ENCODE measurements around the gene C2orf78.

The C2orf78 gene

DNA sequence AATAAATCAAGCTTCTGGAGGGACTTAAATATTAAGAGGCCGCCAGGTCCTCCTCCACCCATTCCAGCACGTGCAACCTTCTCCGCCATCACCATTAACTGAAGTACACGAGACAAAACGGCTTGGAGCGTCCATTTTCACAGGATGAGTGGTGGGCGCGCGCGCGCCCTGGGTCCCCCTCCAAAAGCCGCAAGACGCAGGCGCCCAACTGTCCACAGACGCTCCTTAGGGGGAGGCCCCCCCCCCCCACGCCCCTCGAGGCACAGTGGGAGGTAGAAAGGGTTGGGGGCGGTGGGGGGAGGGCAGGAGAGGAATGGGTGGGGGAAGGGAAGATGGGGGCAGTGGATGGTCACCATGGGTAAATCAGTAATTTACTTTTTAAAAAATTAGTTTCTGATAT is 34.3 kb downstream of the C2orf78 start:
- Histone ChIP-seq H3K27ac (ENCODE audit: poor library complexity, severe bottlenecking) (no peak overlapping the region), H3K36me3 (ENCODE audit: low read depth) (no peaks in the 10 kb centered on the region), H3K4me1 (ENCODE audit: insufficient read depth, poor library complexity, severe bottlenecking) (no peaks in the 10 kb centered on the region), H3K4me3 (ENCODE audit: severe bottlenecking) (no peak overlapping the region), H3K27me3 (ENCODE audit: insufficient read depth, poor library complexity, severe bottlenecking) (no peaks in the 10 kb centered on the region), H3K9me3 (ENCODE audit: severe bottlenecking) (no peaks in the 10 kb centered on the region)
- DNase-seq (ENCODE audit: low spot score) = no peak
- TF ChIP-seq, protein P1, sequence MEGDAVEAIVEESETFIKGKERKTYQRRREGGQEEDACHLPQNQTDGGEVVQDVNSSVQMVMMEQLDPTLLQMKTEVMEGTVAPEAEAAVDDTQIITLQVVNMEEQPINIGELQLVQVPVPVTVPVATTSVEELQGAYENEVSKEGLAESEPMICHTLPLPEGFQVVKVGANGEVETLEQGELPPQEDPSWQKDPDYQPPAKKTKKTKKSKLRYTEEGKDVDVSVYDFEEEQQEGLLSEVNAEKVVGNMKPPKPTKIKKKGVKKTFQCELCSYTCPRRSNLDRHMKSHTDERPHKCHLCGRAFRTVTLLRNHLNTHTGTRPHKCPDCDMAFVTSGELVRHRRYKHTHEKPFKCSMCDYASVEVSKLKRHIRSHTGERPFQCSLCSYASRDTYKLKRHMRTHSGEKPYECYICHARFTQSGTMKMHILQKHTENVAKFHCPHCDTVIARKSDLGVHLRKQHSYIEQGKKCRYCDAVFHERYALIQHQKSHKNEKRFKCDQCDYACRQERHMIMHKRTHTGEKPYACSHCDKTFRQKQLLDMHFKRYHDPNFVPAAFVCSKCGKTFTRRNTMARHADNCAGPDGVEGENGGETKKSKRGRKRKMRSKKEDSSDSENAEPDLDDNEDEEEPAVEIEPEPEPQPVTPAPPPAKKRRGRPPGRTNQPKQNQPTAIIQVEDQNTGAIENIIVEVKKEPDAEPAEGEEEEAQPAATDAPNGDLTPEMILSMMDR (IDR thresholded peaks at IDR 0.05; ENCODE audit: poor library complexity, severe bottlenecking) = no peak
- no peak for ATAC-seq (ENCODE audit: low read depth)

DNA sequence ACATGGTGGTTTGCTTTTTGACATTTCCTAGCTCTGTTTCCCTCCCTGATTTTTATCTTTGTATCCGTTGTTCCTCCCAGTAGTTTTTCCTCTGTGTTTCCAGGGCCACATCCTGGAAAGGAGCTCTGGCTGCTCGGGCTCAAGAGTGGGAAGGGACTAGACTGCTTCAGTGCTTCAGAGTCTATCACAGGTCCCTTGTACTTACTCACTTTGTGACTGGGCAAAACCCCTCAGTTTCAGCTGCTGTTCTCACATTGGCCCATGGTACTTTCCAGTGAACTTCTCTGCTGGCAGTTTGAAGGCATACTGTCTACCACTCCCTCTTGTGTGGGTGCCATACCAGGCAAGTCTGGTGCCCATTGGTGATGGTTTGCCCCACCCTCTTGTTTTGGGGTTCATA is 37.2 kb downstream of the C2orf78 start:
- ATAC-seq (ENCODE audit: low read depth) = no peak
- H3K4me3 ChIP-seq (ENCODE audit: severe bottlenecking) = no peak overlapping the region
- no peak overlapping the region for H3K27ac ChIP-seq (ENCODE audit: poor library complexity, severe bottlenecking)

DNA sequence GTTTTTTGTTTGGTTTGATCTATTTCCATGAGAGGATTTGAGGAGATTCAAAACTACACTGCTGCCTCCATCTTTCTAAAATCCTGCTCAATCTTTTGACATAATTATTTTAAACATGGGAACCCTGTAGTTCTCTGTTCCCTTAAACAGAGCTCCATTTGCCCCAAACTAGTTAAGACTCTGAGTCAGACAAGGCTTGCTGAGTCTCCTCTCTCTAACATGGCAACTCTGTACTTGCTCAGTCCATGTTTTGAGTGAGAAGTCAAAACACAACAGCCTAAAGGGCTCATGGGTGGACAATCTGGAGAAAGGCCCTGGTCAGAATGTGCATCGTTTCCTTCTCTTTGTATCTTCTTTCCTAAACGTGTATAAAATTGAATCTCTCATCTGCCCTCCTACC is 37.7 kb downstream of the C2orf78 start:
- H3K36me3 ChIP-seq (ENCODE audit: low read depth) = no peaks in the 10 kb centered on the region
- DNase-seq (ENCODE audit: low spot score) = no peak

More for the DNA sequence above, 37.2 kb downstream of the C2orf78 start:
- H3K36me3 ChIP-seq (ENCODE audit: low read depth) = no peaks in the 10 kb centered on the region
- TF ChIP-seq, protein P1 (IDR thresholded peaks at IDR 0.05; ENCODE audit: poor library complexity, severe bottlenecking) = no peak
- no peaks in the 10 kb centered on the region for H3K9me3 ChIP-seq (ENCODE audit: severe bottlenecking)
- no peaks in the 10 kb centered on the region for H3K4me1 ChIP-seq (ENCODE audit: insufficient read depth, poor library complexity, severe bottlenecking)
- DNase-seq (ENCODE audit: low spot score) = no peak
- H3K27me3 ChIP-seq (ENCODE audit: insufficient read depth, poor library complexity, severe bottlenecking) = no peaks in the 10 kb centered on the region

DNA sequence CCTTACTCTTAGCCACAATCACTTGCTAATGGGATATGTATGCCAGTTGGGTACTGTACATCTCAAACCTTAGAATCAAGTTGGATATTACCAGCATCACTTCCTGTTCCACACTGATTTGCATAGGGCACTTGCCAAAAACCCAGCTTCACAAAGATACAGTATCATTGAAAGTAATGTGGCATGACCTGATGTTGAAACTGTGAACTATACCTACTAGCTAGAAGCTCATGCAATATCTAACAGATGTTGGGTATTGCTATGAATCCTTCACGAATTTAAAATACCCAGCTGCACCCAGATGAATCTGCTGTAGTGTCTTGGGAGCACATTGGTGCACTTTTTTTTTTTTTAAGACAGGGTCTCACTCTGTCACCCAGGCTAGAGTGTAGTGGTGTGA is 38.3 kb downstream of the C2orf78 start:
- no peak for DNase-seq (ENCODE audit: low spot score)
- no peaks in the 10 kb centered on the region for H3K27me3 ChIP-seq (ENCODE audit: insufficient read depth, poor library complexity, severe bottlenecking)
- ATAC-seq (ENCODE audit: low read depth) = no peak

More for the DNA sequence above, 37.7 kb downstream of the C2orf78 start:
- Histone ChIP-seq H3K27ac (ENCODE audit: poor library complexity, severe bottlenecking) (no peak overlapping the region), H3K4me1 (ENCODE audit: insufficient read depth, poor library complexity, severe bottlenecking) (no peaks in the 10 kb centered on the region), H3K9me3 (ENCODE audit: severe bottlenecking) (no peaks in the 10 kb centered on the region), H3K27me3 (ENCODE audit: insufficient read depth, poor library complexity, severe bottlenecking) (no peaks in the 10 kb centered on the region), H3K4me3 (ENCODE audit: severe bottlenecking) (no peak overlapping the region)
- TF ChIP-seq, protein P1 (IDR thresholded peaks at IDR 0.05; ENCODE audit: poor library complexity, severe bottlenecking) = no peak
- ATAC-seq (ENCODE audit: low read depth) = no peak

GRCh38 chr2:73822991-73823390 is 39.0 kb downstream of the C2orf78 start:
- H3K4me1 ChIP-seq (ENCODE audit: insufficient read depth, poor library complexity, severe bottlenecking) = peaks cover under 1% of the 10 kb centered on the region
- no peak overlapping the region for H3K27ac ChIP-seq (ENCODE audit: poor library complexity, severe bottlenecking)
- no peak for DNase-seq (ENCODE audit: low spot score)
- H3K9me3 ChIP-seq (ENCODE audit: severe bottlenecking) = no peaks in the 10 kb centered on the region
- TF ChIP-seq, protein P1 (IDR thresholded peaks at IDR 0.05; ENCODE audit: poor library complexity, severe bottlenecking) = no peak
- no peaks in the 10 kb centered on the region for H3K27me3 ChIP-seq (ENCODE audit: insufficient read depth, poor library complexity, severe bottlenecking)
- H3K36me3 ChIP-seq (ENCODE audit: low read depth) = no peaks in the 10 kb centered on the region
- no peak overlapping the region for H3K4me3 ChIP-seq (ENCODE audit: severe bottlenecking)
- ATAC-seq (ENCODE audit: low read depth) = no peak

More for the DNA sequence above, 38.3 kb downstream of the C2orf78 start:
- TF ChIP-seq, protein P1 (IDR thresholded peaks at IDR 0.05; ENCODE audit: poor library complexity, severe bottlenecking) = no peak
- no peak overlapping the region for H3K27ac ChIP-seq (ENCODE audit: poor library complexity, severe bottlenecking)
- H3K4me1 ChIP-seq (ENCODE audit: insufficient read depth, poor library complexity, severe bottlenecking) = no peaks in the 10 kb centered on the region
- no peaks in the 10 kb centered on the region for H3K9me3 ChIP-seq (ENCODE audit: severe bottlenecking)
- H3K4me3 ChIP-seq (ENCODE audit: severe bottlenecking) = no peak overlapping the region
- no peaks in the 10 kb centered on the region for H3K36me3 ChIP-seq (ENCODE audit: low read depth)
